CD4-positive, alpha-beta T cell (primary cell): ENCODE results near the gene GNG13. TPM values are rescaled to one million over a fixed set of nuclear protein-coding genes. Genes with fewer than 3 reads are reported as not detected.
"Not testable (repeated sequence)": the region's sequence is repeated elsewhere in the genome, so short reads cannot be mapped to it uniquely, and the experiment has no call there.

ENCODE experiments used
- ATAC-seq: fragments of 200-7000 bp; cut with Tn5 transposase; one replicate; pipeline ENCODE4 v1.10.0; 2022; ENCODE audit warnings: mild to moderate bottlenecking; ENCODE audit not compliant: poor library complexity
- CTCF ChIA-PET: fragments of 350-600 bp; sonication (Branson Sonifier 250); formaldehyde crosslinking; loops from one replicate; lab custom pipeline; 2021; ENCODE audit warnings: antibody characterized with exemption, inconsistent platforms; lab: Charles Lee
- POLR2A ChIA-PET: fragments of 350-600 bp; sonication (Branson Sonifier 250); formaldehyde crosslinking; loops from one replicate; lab custom pipeline; 2021; ENCODE audit warnings: antibody characterized with exemption, inconsistent platforms; lab: Charles Lee
- DNase-seq, 14 experiments: peaks; one replicate each; pipeline ENCODE4 v3.0.0-alpha.2; 2013 to 2020; ENCODE audit warnings: mixed read lengths in 2 of 14
- H3K27ac ChIP-seq, 2 donors: one replicate each; pipeline versions ENCODE4 v1.5.1 to v1.7.0; 2013; ENCODE audit warnings: low read length in 2 of 2, low read depth in 1 of 2, mild to moderate bottlenecking in 1 of 2
- H3K27me3 ChIP-seq, 2 experiments: 1 replicate in 1 of 2; 2 replicates in 1 of 2; pipeline versions ENCODE4 v1.6.1 to v1.7.0; 2013; ENCODE audit warnings: low read length in 2 of 2, control low read depth in 1 of 2, mild to moderate bottlenecking in 1 of 2, moderate library complexity in 1 of 2; ENCODE audit not compliant: insufficient read depth in 2 of 2, control insufficient read depth in 1 of 2
- H3K36me3 ChIP-seq: one replicate; pipeline ENCODE4 v1.6.1; 2013; ENCODE audit warnings: low read length, control low read depth; ENCODE audit not compliant: insufficient read depth
- H3K4me1 ChIP-seq: one replicate; pipeline ENCODE4 v1.6.1; 2013; ENCODE audit warnings: low read length, control low read depth; ENCODE audit not compliant: insufficient read depth
- H3K4me3 ChIP-seq: one replicate; pipeline ENCODE4 v1.5.1; 2013; ENCODE audit warnings: mild to moderate bottlenecking, low read length, moderate library complexity
- H3K9me3 ChIP-seq, 2 experiments: 1 replicate in 1 of 2; 2 replicates in 1 of 2; pipeline versions ENCODE4 v1.6.1 to v1.7.0; 2013; ENCODE audit warnings: low read length in 2 of 2, mild to moderate bottlenecking in 2 of 2, control low read depth in 1 of 2, moderate library complexity in 1 of 2; ENCODE audit not compliant: control insufficient read depth in 1 of 2, insufficient read depth in 1 of 2
- H3K27ac Mint-ChIP-seq: one replicate; pipeline ENCODE4 v1.8.0; 2020; ENCODE audit warnings: mixed read lengths
- H3K27me3 Mint-ChIP-seq: one replicate; pipeline ENCODE4 v1.8.0; 2021; ENCODE audit warnings: mixed read lengths
- H3K36me3 Mint-ChIP-seq: one replicate; pipeline ENCODE4 v1.8.0; 2021; ENCODE audit warnings: low read depth, mixed read lengths
- H3K4me1 Mint-ChIP-seq: one replicate; pipeline ENCODE4 v1.8.0; 2021; ENCODE audit warnings: low read depth, mixed read lengths
- H3K4me3 Mint-ChIP-seq: one replicate; pipeline ENCODE4 v1.8.0; 2020; ENCODE audit warnings: mild to moderate bottlenecking, mixed read lengths
- H3K9me3 Mint-ChIP-seq: one replicate; pipeline ENCODE4 v1.8.0; 2020; ENCODE audit warnings: mixed read lengths
- intact Hi-C, 2 experiments: fragments of 100-400 bp; cut with DNase I in 1 of 2; cut with micrococcal nuclease in 1 of 2; formaldehyde crosslinking; loops; one replicate each; pipeline versions ENCODE4 v1.15.1 to v1.9.0; 2023 to 2025; cut with DNase I, micrococcal nuclease
- total RNA-seq, 174 experiments: library from RNA in 2 of 174; stranded (reverse) in 2 of 174; gene quantifications; one replicate each; pipeline ENCODE4 v1.2.3 and lab custom pipeline; 2021 to 2026
- TF ChIP-seq, protein P1 (sequence below): fragments of 200-600 bp; IDR thresholded peaks from one replicate; pipeline ENCODE4 v1.8.0; 2022; ENCODE audit warnings: antibody characterized with exemption, mild to moderate bottlenecking

Gene GNG13
- total RNA-seq, 2 experiments from 2014 or later, result not detected

DNA sequence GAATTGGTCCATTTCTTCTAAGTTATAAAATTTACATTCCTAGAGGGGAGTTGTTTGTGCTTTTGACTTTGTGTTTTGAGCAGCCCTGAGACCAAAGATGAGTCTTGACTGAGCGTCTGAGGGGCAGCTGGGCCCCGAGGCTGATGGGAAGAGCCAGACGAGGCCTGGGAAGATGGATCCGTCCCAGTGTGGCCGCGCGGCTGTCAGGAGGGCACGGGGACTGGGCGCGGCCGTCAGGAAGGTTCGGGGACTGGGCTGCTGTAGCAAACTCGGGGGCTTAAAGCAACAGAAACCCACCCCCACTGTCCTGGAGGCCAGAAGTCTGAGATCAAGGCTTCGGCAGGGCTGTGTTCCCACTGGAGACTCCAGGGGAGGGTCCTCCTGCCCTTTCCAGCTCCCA is 38.2 kb upstream of the GNG13 start:
- no peak for DNase-seq
- Histone ChIP-seq H3K4me3 (no peak overlapping the region), H3K36me3 (no peaks in the 10 kb centered on the region), H3K27me3 (peaks cover 0 to 4% of the 10 kb centered on the region in 2 experiments), H3K27ac (no peak overlapping the region), H3K4me1 (no peaks in the 10 kb centered on the region), H3K9me3 (peaks cover 17 to 35% of the 10 kb centered on the region in 2 experiments)
- ChIA-PET POLR2A (no interaction called here), CTCF (no interaction called here)
- Mint-ChIP-seq H3K27ac (no peak overlapping the region), H3K27me3 (peaks cover 5% of the 10 kb centered on the region), H3K9me3 (peaks cover 2% of the 10 kb centered on the region), H3K36me3 (no peaks in the 10 kb centered on the region), H3K4me3 (no peak overlapping the region), H3K4me1 (no peaks in the 10 kb centered on the region)
- no peak for ATAC-seq
- intact Hi-C loops, result no loop called here
- TF ChIP-seq, protein P1, sequence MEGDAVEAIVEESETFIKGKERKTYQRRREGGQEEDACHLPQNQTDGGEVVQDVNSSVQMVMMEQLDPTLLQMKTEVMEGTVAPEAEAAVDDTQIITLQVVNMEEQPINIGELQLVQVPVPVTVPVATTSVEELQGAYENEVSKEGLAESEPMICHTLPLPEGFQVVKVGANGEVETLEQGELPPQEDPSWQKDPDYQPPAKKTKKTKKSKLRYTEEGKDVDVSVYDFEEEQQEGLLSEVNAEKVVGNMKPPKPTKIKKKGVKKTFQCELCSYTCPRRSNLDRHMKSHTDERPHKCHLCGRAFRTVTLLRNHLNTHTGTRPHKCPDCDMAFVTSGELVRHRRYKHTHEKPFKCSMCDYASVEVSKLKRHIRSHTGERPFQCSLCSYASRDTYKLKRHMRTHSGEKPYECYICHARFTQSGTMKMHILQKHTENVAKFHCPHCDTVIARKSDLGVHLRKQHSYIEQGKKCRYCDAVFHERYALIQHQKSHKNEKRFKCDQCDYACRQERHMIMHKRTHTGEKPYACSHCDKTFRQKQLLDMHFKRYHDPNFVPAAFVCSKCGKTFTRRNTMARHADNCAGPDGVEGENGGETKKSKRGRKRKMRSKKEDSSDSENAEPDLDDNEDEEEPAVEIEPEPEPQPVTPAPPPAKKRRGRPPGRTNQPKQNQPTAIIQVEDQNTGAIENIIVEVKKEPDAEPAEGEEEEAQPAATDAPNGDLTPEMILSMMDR, result no peak

DNA sequence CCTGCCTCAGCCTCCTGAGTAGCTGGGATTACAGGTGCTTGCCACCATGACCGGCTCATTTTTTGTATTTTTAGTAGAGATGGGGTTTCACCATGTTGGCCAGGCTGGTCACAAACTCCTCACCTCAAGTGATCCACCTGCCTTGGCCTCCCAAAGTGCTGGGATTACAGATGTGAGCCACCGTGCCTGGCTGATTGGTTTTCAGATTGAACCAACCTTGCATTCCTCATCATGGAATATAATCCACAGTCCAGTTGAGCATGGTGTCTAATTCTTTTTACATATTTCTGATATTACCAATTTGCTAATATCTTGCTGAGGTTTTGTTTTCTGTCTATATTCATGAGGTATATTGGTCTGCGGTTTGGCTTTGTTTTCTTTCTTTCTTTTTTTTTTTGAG is 36.3 kb upstream of the GNG13 start:
- H3K27ac Mint-ChIP-seq, H3K4me3 Mint-ChIP-seq, H3K36me3 Mint-ChIP-seq, H3K27me3 ChIP-seq, POLR2A ChIA-PET, CTCF ChIA-PET, H3K27me3 Mint-ChIP-seq, H3K27ac ChIP-seq, H3K4me1 ChIP-seq, intact Hi-C loops, H3K4me3 ChIP-seq, H3K4me1 Mint-ChIP-seq, DNase-seq, H3K9me3 Mint-ChIP-seq, H3K36me3 ChIP-seq, ATAC-seq: not testable (repeated sequence)
- H3K9me3 ChIP-seq, result peaks cover 17 to 35% of the 10 kb centered on the region in 2 experiments

DNA sequence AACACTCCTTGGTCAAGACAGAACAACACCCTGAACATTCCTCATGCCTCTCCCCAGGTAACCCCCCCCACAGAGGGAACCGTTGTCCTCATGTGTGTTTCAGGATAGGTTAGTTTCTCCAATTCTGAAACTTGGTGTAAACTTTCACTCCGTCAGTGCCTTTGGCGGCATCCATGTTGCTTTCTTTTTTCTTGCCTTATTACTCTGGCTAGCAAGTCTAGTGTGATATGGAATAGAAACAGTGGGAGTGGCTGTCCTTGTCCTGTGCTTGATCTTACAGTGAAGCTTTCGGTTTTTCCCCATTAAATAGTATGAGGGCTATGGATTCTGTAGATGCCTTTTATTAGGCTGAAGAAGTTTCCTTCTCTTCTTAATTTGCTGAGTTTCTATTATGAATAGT is 35.7 kb upstream of the GNG13 start:
- peaks cover 5% of the 10 kb centered on the region for H3K27me3 Mint-ChIP-seq
- peaks cover 0 to 4% of the 10 kb centered on the region in 2 experiments for H3K27me3 ChIP-seq
- no peak for DNase-seq
- no peak overlapping the region for H3K4me3 ChIP-seq
- peaks cover 2% of the 10 kb centered on the region for H3K9me3 Mint-ChIP-seq
- H3K27ac ChIP-seq, result no peak overlapping the region
- no peaks in the 10 kb centered on the region for H3K4me1 Mint-ChIP-seq
- H3K9me3 ChIP-seq, result peaks cover 17 to 41% of the 10 kb centered on the region in 2 experiments
- POLR2A ChIA-PET, result no interaction called here
- no peak overlapping the region for H3K27ac Mint-ChIP-seq
- intact Hi-C loops, result no loop called here
- no peak overlapping the region for H3K4me3 Mint-ChIP-seq
- no peak for ATAC-seq
- TF ChIP-seq, protein P1, result no peak
- no peaks in the 10 kb centered on the region for H3K36me3 ChIP-seq
- H3K36me3 Mint-ChIP-seq, result no peaks in the 10 kb centered on the region
- CTCF ChIA-PET, result no interaction called here
- H3K4me1 ChIP-seq, result no peaks in the 10 kb centered on the region

- H3K27ac Mint-ChIP-seq, result no peak overlapping the region
- no peaks in the 10 kb centered on the region for H3K36me3 Mint-ChIP-seq
- no peak for DNase-seq
- no peak overlapping the region for H3K4me3 Mint-ChIP-seq
- POLR2A ChIA-PET, result no interaction called here
- H3K27me3 ChIP-seq, result peaks cover 0 to 4% of the 10 kb centered on the region in 2 experiments
- H3K4me3 ChIP-seq, result no peak overlapping the region
- H3K36me3 ChIP-seq, result no peaks in the 10 kb centered on the region
- no peak for ATAC-seq
- CTCF ChIA-PET, result no interaction called here
- H3K27ac ChIP-seq, result no peak overlapping the region
- H3K4me1 Mint-ChIP-seq, result no peaks in the 10 kb centered on the region
- H3K9me3 ChIP-seq, result peaks cover 17 to 42% of the 10 kb centered on the region in 2 experiments
- peaks cover 2% of the 10 kb centered on the region for H3K9me3 Mint-ChIP-seq
- peaks cover 3% of the 10 kb centered on the region for H3K4me1 ChIP-seq
- intact Hi-C loops, result no loop called here
- TF ChIP-seq, protein P1, result no peak
- H3K27me3 Mint-ChIP-seq, result peaks cover 5% of the 10 kb centered on the region
These were observed 34.8 kb upstream of the GNG13 start for GRCh38 chr16:835373-835772.
